Measurements from ENCODE around the gene PLPP4. TPM values are rescaled to one million over a fixed set of nuclear protein-coding genes. Genes with fewer than 3 reads are reported as not detected.

PLPP4 gene
- total RNA-seq, 2 donors from 2014 or later, result not detected

DNA sequence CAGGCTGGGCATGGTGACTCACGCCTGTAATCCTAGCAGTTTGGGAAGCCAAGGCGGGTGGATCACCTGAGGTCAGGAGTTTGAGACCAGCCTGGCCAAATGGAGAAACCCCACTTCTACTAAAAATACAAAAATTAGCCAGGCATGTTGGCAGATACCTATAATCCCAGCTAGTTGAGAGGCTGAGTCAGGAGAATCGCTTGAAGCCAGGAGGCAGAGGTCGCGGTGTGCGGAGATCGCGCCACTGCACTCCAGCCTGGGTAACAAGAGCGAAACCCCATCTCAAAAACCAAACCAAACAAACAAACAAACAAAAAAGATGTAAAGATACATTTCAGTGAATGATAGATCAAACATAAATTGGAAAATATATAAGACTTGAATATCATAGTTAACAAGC, 105.9 kb downstream of the PLPP4 start:
- H3K9me3 Mint-ChIP-seq, result no peaks in the 10 kb centered on the region
- H3K27ac Mint-ChIP-seq, result no peak overlapping the region
- ATAC-seq (no peak), DNase-seq (ENCODE audit: low spot score) (no peak)
- no peaks in the 10 kb centered on the region for H3K4me1 Mint-ChIP-seq (ENCODE audit: low read depth in 2 of 2)
- no peak overlapping the region for H3K4me3 Mint-ChIP-seq
- H3K27me3 Mint-ChIP-seq, result peaks cover 9 to 14% of the 10 kb centered on the region in 2 donors
- H3K36me3 Mint-ChIP-seq, result no peaks in the 10 kb centered on the region

DNA sequence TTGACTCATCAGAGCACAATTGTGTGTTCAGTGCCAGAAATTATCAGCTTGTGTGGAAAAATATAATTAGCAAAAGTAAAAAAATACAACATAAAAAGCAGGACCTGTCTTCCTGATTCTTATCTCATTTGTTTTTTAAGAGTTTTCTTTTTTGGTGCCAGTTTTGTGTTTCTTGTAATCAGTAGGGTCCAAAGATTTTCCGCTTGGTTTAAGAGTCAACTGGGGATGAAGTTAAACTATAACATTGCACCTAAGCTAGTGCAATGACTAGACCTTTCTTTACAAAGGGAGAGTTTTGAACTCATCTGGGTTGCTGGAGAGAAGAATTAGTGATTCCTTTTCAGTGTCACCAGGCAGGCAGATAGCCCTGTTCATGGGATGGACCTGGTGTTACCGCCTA, 113.4 kb downstream of the PLPP4 start:
- Mint-ChIP-seq H3K9me3 (no peaks in the 10 kb centered on the region), H3K4me1 (ENCODE audit: low read depth in 2 of 2) (peaks cover 0 to 3% of the 10 kb centered on the region in 2 donors), H3K27me3 (peaks cover 17 to 22% of the 10 kb centered on the region in 2 donors), H3K4me3 (no peak overlapping the region), H3K27ac (no peak overlapping the region), H3K36me3 (no peaks in the 10 kb centered on the region)
- ATAC-seq, result no peak
- DNase-seq (ENCODE audit: low spot score), result no peak

DNA sequence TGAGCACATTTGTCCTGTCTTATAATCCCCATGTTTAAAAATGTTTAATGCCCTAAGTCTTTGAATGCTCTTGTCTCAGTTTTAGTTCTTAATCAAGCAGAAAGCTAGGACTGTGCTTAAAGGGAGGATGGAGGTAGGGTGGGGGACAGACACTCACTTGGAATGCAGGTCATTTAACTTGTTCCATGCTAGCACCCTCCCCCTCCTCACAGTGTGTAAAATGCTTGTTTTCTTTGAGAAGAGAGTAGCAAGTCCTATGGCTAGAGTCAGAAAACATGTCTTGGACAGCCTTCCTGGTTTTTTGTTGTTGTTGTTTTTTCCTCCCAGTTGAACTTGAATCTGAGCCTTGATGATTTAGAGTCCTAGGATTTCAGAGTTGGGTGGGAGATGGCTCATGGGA, 114.2 kb downstream of the PLPP4 start:
- no peak overlapping the region for H3K4me3 Mint-ChIP-seq
- no peaks in the 10 kb centered on the region for H3K36me3 Mint-ChIP-seq
- DNase-seq (ENCODE audit: low spot score), result no peak
- H3K4me1 Mint-ChIP-seq (ENCODE audit: low read depth in 2 of 2), result peaks cover 0 to 3% of the 10 kb centered on the region in 2 donors
- ATAC-seq, result no peak
- H3K27ac Mint-ChIP-seq, result no peak overlapping the region
- peaks cover 11 to 21% of the 10 kb centered on the region in 2 donors for H3K27me3 Mint-ChIP-seq
- H3K9me3 Mint-ChIP-seq, result no peaks in the 10 kb centered on the region

DNA sequence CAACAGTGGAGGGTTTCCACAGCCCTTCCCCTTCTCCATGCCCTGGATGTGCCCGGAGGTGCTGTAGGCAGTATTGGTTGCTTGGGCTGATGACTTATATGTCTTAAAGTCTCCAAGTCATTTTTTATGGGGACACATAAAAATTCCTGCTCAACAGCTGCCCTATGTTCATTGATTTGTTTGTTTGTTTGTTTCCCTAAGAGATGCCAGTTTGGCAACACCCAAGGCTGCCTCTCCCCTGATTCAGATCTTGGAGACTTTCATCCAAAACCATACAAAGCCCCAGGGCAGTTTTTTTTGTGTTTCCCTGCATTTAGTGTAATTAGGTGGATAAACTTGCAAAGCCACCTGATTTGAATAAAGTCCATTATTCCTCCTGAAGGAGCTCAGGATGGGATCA, 115.3 kb downstream of the PLPP4 start:
- peaks cover 11 to 24% of the 10 kb centered on the region in 2 donors for H3K27me3 Mint-ChIP-seq
- no peak overlapping the region for H3K4me3 Mint-ChIP-seq
- H3K36me3 Mint-ChIP-seq, result no peaks in the 10 kb centered on the region
- DNase-seq (ENCODE audit: low spot score), result no peak
- no peaks in the 10 kb centered on the region for H3K9me3 Mint-ChIP-seq
- H3K27ac Mint-ChIP-seq, result no peak overlapping the region
- peaks cover 0 to 3% of the 10 kb centered on the region in 2 donors for H3K4me1 Mint-ChIP-seq (ENCODE audit: low read depth in 2 of 2)
- no peak for ATAC-seq

DNA sequence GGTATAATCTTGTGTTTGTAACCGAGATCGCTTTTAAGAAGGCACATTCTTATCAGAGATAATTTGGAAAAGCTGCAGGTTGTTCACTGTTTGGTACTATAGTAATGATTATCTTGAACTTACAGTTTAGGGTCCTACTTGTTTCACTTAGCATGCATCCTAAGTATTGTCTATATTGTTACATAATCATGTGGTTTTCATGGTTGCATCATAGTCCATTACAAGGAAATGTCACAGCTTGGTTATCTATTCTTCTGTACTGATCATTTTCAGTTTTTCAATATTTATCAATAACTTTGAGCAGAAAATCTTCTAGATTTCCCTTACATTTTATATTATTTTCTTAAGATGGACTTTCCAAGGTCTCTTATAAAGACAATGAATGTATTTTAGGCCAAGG, 116.3 kb downstream of the PLPP4 start:
- Mint-ChIP-seq H3K27me3 (peaks cover 11 to 21% of the 10 kb centered on the region in 2 donors), H3K4me3 (no peak overlapping the region), H3K4me1 (ENCODE audit: low read depth in 2 of 2) (peaks cover 0 to 3% of the 10 kb centered on the region in 2 donors), H3K36me3 (no peaks in the 10 kb centered on the region), H3K27ac (no peak overlapping the region), H3K9me3 (no peaks in the 10 kb centered on the region)
- no peak for ATAC-seq
- DNase-seq (ENCODE audit: low spot score), result no peak

DNA sequence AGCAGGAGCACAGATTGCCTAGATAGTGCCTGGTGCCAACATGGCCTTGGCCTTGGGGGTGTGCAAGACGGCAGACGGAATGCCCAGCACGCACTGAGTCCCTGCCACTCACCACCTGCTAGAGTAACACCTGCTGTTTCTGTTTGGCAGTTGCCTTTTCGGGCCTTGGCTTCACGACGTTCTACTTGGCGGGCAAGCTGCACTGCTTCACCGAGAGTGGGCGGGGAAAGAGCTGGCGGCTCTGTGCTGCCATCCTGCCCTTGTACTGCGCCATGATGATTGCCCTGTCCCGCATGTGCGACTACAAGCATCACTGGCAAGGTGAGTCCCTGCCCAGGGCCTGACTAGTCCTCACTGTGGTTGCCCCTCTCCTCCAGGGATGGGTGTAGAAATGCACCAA, 118.0 kb downstream of the PLPP4 start:
- H3K36me3 Mint-ChIP-seq, result no peaks in the 10 kb centered on the region
- H3K27ac Mint-ChIP-seq, result no peak overlapping the region
- H3K4me1 Mint-ChIP-seq (ENCODE audit: low read depth in 2 of 2), result peaks cover 0 to 3% of the 10 kb centered on the region in 2 donors
- DNase-seq (ENCODE audit: low spot score) (no peak), ATAC-seq (no peak)
- H3K9me3 Mint-ChIP-seq, result no peaks in the 10 kb centered on the region
- peaks cover 7 to 19% of the 10 kb centered on the region in 2 donors for H3K27me3 Mint-ChIP-seq
- H3K4me3 Mint-ChIP-seq, result no peak overlapping the region

DNA sequence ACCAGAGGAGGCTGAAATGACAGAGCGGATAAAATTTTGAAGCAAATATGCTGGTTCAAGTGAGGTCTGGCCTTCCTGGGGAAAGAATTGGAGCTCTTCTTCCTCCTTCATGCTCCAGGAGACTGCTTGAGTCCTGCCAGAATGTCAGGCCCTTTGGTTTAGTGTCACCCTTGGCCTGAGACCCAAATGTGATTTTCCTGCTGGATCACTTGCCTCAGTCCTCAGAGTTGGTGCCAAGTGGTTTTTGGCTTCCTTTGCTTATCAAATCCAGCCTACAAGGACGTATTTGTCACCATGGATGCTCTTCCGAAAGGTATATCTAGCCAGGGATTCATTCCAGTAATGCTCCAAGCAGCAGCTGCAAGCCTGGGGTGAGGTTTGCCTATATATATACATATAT, 118.4 kb downstream of the PLPP4 start:
- no peak overlapping the region for H3K27ac Mint-ChIP-seq
- DNase-seq (ENCODE audit: low spot score) (no peak), ATAC-seq (no peak)
- peaks cover 7 to 17% of the 10 kb centered on the region in 2 donors for H3K27me3 Mint-ChIP-seq
- H3K4me1 Mint-ChIP-seq (ENCODE audit: low read depth in 2 of 2), result peaks cover 0 to 3% of the 10 kb centered on the region in 2 donors
- H3K9me3 Mint-ChIP-seq, result no peaks in the 10 kb centered on the region
- H3K4me3 Mint-ChIP-seq, result no peak overlapping the region
- H3K36me3 Mint-ChIP-seq, result no peaks in the 10 kb centered on the region

DNA sequence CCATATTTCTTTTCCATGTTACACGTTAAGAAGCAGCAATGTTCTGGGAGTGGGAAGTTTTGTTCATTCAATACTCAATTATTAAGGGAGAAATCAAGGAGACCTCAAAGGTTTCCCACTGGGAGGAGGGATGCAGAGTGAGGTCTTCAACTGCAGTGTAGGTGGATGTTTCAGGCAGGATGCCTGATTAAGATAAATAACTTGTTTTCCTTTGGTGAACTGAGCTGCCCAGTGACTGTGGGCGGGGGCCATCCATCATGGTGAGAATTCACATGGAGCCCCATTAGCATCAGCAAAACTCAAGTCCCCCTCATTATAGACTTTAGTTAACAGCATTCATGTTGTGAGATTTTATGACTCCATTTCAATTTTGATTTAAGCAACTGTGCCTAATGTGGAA, 121.1 kb downstream of the PLPP4 start:
- H3K27ac Mint-ChIP-seq, result no peak overlapping the region
- H3K36me3 Mint-ChIP-seq, result no peaks in the 10 kb centered on the region
- H3K27me3 Mint-ChIP-seq, result peaks cover 7 to 19% of the 10 kb centered on the region in 2 donors
- H3K4me1 Mint-ChIP-seq (ENCODE audit: low read depth in 2 of 2), result peaks cover 9 to 12% of the 10 kb centered on the region in 2 donors
- ATAC-seq (no peak), DNase-seq (ENCODE audit: low spot score) (no peak)
- no peaks in the 10 kb centered on the region for H3K9me3 Mint-ChIP-seq
- no peak overlapping the region for H3K4me3 Mint-ChIP-seq

DNA sequence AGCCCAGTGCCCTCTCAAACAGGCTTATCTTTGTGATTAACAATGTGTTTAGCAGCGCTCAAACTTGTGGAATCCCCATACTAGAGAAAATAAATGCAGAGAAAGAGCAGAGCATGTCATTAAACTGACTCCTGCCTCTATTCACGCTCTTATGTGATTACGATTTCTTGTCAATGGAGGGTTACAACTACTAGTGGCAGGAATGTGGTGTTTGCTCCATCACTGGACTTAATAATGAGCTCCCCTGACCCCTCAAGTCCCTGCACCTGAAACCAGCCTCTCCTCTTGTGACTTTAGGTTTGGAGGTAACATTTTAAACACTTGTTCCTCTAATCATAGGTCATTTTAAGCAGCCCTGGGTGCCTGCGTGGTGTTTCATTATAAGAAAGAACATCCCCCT, 121.9 kb downstream of the PLPP4 start:
- H3K9me3 Mint-ChIP-seq, result no peaks in the 10 kb centered on the region
- H3K4me3 Mint-ChIP-seq, result no peak overlapping the region
- H3K27ac Mint-ChIP-seq, result no peak overlapping the region
- ATAC-seq (no peak), DNase-seq (ENCODE audit: low spot score) (no peak)
- peaks cover 7 to 19% of the 10 kb centered on the region in 2 donors for H3K27me3 Mint-ChIP-seq
- H3K36me3 Mint-ChIP-seq, result no peaks in the 10 kb centered on the region
- H3K4me1 Mint-ChIP-seq (ENCODE audit: low read depth in 2 of 2), result peaks cover 15 to 18% of the 10 kb centered on the region in 2 donors

DNA sequence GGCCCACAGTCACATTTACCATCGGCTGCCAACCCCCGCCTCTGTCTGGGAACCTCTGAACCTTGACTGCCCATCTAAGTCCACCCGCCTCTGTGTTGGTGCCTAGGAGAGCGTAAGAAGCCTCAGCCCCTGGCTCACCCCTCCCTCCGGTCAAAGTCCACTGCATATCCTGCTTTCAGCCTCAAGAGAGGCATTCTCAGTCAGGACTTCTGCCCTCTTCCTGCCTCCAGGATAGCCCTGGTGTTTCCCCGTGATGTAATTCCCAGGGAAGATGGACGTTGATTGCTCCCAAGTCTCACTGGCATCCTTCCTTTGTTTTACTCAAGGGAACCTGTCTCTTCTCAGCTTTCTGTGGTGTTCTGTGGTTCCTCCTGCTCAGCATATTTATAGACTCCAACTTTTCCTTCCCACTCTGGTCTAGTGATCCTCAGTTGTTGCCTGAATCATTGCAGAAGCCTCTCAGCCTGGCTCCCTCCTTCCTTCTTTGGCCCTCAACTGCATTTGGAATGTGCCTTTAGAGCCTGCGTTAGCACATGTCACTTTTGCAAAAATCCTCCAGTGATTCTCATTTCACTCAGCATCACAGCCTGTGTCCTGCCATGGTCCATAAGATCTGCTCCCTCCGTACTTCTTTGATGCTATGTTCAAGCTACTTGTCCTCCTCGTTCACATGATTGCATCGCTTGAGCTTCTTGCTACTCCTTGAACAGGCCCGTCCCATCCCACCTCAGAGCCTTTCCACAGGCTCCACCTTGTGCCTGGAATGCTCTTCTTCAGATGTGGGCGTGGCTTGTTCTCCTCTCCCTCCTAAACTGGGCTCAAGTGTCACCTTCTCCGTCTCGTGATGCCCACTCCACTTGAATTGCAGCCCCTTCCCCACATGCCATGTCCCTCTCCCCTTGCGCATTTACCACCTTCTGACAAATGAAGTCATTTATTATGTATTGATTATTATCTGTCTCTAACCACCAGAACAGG, 124.2 kb downstream of the PLPP4 start:
- ATAC-seq, result no peak
- Mint-ChIP-seq H3K9me3 (no peaks in the 10 kb centered on the region), H3K27ac (no peak overlapping the region), H3K4me3 (no peak overlapping the region), H3K27me3 (peaks cover 0 to 16% of the 10 kb centered on the region in 2 donors), H3K36me3 (no peaks in the 10 kb centered on the region), H3K4me1 (ENCODE audit: low read depth in 2 of 2) (peaks cover 21 to 23% of the 10 kb centered on the region in 2 donors)
- DNase-seq (ENCODE audit: low spot score), result no peak

DNA sequence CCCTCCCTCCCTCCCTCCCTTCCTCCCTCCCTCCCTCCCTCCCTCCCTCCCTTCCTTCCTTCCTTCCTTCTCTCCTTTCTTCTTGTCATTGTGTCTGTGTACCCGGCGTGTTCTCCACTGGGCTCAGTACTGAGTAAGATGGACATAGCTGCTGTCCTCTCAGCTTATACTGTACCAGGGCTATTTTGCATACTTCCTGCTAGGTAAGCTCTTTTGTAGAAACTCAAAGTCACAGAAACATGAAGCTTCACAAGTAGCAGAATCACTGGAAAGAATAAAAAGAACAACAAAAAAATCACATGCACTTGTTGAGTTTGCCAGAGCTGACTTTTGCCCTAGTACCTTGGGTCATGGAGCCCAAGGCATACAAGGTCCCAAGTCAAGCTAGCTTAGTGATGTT, 125.7 kb downstream of the PLPP4 start:
- DNase-seq (ENCODE audit: low spot score) (no peak), ATAC-seq (no peak)
- Mint-ChIP-seq H3K27ac (no peak overlapping the region), H3K9me3 (no peaks in the 10 kb centered on the region), H3K27me3 (peaks cover 0 to 10% of the 10 kb centered on the region in 2 donors), H3K4me3 (no peak overlapping the region), H3K36me3 (no peaks in the 10 kb centered on the region), H3K4me1 (ENCODE audit: low read depth in 2 of 2) (peaks cover 21 to 23% of the 10 kb centered on the region in 2 donors)

DNA sequence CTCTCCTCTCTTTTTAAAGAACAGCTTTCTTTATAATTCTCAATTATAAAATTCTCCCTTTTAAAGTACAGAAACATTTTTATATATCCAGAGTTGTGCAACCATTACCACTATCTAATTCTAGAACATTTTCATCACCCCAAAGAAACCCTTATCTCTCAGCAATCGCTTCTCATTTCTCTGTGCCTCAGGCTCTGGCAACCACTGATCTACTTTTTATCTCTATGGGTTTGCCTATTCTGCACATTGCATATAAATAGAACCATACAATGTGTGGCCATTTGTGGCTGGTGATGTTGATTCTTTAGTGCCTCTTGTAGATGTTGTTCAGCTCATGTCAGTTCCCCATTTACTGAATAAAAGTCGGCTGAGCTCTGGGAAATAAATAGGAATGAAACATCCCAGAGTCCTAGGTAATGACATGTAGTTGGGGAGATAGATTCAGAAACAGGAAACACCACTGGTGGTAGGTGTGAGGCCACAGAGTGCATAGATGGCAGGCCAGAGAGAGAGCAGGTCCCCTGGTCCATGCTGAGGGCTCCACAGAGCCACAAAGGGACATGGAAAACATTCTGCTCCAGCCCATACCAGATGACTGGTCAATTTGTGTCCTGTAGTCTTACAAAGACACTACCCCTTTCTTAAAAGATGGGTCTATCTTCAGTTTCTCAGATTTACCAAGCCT, 126.5 kb downstream of the PLPP4 start:
- Mint-ChIP-seq H3K4me3 (no peak overlapping the region), H3K4me1 (ENCODE audit: low read depth in 2 of 2) (peaks cover 21 to 23% of the 10 kb centered on the region in 2 donors)

DNA sequence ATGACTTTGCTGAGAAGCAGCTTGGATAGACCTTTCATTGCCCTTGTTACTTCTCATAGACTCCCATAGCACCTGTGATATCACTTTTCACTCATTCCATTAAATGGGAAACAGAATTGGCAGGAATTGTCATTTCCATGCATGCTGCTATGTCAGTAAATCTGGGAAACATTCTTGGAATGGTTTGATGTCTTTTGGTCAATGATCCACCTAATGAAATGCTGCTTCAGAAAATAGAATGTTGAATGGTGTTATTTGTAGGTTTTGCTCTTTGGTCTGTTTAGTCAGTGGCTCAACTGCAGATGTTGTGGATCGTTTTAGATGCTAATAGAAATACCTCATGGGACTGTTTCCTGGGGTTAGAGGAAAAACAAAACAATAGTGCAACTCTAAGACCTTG, 127.8 kb downstream of the PLPP4 start:
- Mint-ChIP-seq H3K36me3 (no peaks in the 10 kb centered on the region), H3K27ac (no peak overlapping the region), H3K4me3 (no peak overlapping the region), H3K9me3 (no peaks in the 10 kb centered on the region), H3K4me1 (ENCODE audit: low read depth in 2 of 2) (peaks cover 21 to 23% of the 10 kb centered on the region in 2 donors), H3K27me3 (peaks cover 0 to 8% of the 10 kb centered on the region in 2 donors)
- DNase-seq (ENCODE audit: low spot score) (no peak), ATAC-seq (no peak)

More for the DNA sequence above, 126.5 kb downstream of the PLPP4 start:
- Mint-ChIP-seq H3K27me3 (peaks cover 0 to 10% of the 10 kb centered on the region in 2 donors), H3K27ac (no peak overlapping the region), H3K9me3 (no peaks in the 10 kb centered on the region), H3K36me3 (no peaks in the 10 kb centered on the region)
- peak in 1 of 2 donors; percentile 62 for ATAC-seq
- no peak for DNase-seq (ENCODE audit: low spot score)

DNA sequence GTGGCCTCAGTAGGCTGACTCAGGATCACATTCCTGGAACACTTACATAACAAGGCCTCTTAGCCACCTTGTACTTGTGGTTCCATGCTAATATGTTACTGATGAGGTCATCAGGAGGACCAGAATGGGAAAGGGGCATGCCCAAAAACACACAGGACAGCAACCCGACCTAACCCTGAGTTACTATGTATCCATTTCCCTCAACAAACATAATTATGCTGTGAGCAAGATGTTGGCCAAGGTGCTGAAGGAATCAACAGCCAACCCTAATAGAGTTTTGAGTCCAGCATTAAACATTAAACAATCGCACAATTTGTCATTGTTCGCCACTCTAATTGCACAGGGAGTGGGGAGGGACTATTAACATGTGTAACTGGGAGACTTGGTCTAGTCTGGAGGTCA, 129.4 kb downstream of the PLPP4 start:
- no peak for ATAC-seq
- DNase-seq (ENCODE audit: low spot score), result no peak
- peaks cover 0 to 7% of the 10 kb centered on the region in 2 donors for H3K27me3 Mint-ChIP-seq
- H3K9me3 Mint-ChIP-seq, result no peaks in the 10 kb centered on the region
- H3K36me3 Mint-ChIP-seq, result no peaks in the 10 kb centered on the region
- no peak overlapping the region for H3K27ac Mint-ChIP-seq
- peaks cover 21 to 22% of the 10 kb centered on the region in 2 donors for H3K4me1 Mint-ChIP-seq (ENCODE audit: low read depth in 2 of 2)
- no peak overlapping the region for H3K4me3 Mint-ChIP-seq
